ENCODE results near the gene MAPK9.

The MAPK9 gene

GRCh38 chr5:180291234-180291940 lies 496 bp downstream of the MAPK9 start:
- DNase-seq = no peak

GRCh38 chr5:180290568-180291233 lies 1.2 kb downstream of the MAPK9 start:
- no peak for DNase-seq

GRCh38 chr5:180289966-180290365 lies 1.9 kb downstream of the MAPK9 start:
- DNase-seq = no peak

GRCh38 chr5:180289433-180289832 lies 2.5 kb downstream of the MAPK9 start:
- no peak for DNase-seq

GRCh38 chr5:180287868-180288267 lies 4.0 kb downstream of the MAPK9 start:
- no peak for DNase-seq

- no peak for DNase-seq
Measured at GRCh38 chr5:180287404-180287803, 4.5 kb downstream of the MAPK9 start.

- no peak for DNase-seq
Measured at GRCh38 chr5:180284149-180284548, 7.7 kb downstream of the MAPK9 start.

- no peak for DNase-seq
Measured at GRCh38 chr5:180283026-180283615, 8.8 kb downstream of the MAPK9 start.

- no peak for DNase-seq
Measured at GRCh38 chr5:180282281-180282680, 9.6 kb downstream of the MAPK9 start.

GRCh38 chr5:180281706-180282105 lies 10.2 kb downstream of the MAPK9 start:
- no peak for DNase-seq

GRCh38 chr5:180274695-180275094 lies 17.2 kb downstream of the MAPK9 start:
- no peak for DNase-seq

- no peak for DNase-seq
Measured at GRCh38 chr5:180271221-180271620, 20.7 kb downstream of the MAPK9 start.

GRCh38 chr5:180259260-180259611 lies 32.6 kb downstream of the MAPK9 start:
- DNase-seq = no peak

- DNase-seq = no peak
Measured at GRCh38 chr5:180253036-180253824, 38.7 kb downstream of the MAPK9 start.

GRCh38 chr5:180251887-180252286 lies 40.0 kb downstream of the MAPK9 start:
- DNase-seq = no peak

- no peak for DNase-seq
Measured at GRCh38 chr5:180251141-180251540, 40.7 kb downstream of the MAPK9 start.

GRCh38 chr5:180250329-180250728 lies 41.6 kb downstream of the MAPK9 start:
- DNase-seq = no peak

GRCh38 chr5:180241600-180241999 lies 50.3 kb downstream of the MAPK9 start:
- DNase-seq = no peak

GRCh38 chr5:180238631-180239030 lies 53.3 kb downstream of the MAPK9 start:
- no peak for DNase-seq

GRCh38 chr5:180235846-180236245 lies 56.0 kb downstream of the MAPK9 start:
- no peak for DNase-seq

GRCh38 chr5:180235077-180235476 lies 56.8 kb downstream of the MAPK9 start:
- no peak for DNase-seq

- no peak for DNase-seq
Measured at GRCh38 chr5:180234271-180234670, 57.6 kb downstream of the MAPK9 start.

GRCh38 chr5:180233729-180234128 lies 58.2 kb downstream of the MAPK9 start:
- DNase-seq = no peak

GRCh38 chr5:180230017-180230416 lies 61.9 kb downstream of the MAPK9 start:
- no peak for DNase-seq

All from activated effector memory CD4-positive, alpha-beta T cell treated with Interleukin-2 at 50 U/mL for 16 hours (primary cell).